HG03558 (cell line): Measurements from ENCODE around the gene SGK1.
"Not testable (repeated sequence)": the region's sequence is repeated elsewhere in the genome, so short reads cannot be mapped to it uniquely, and the experiment has no call there.

ENCODE experiments used
- ATAC-seq: cut with Tn5 transposase; IDR thresholded peaks from one replicate; pipeline ENCODE4 v1.9.1; 2021; ENCODE audit warnings: moderate number of reproducible peaks; ENCODE audit not compliant: unreplicated experiment; ENCODE audit errors: extremely low read depth

SGK1 gene

DNA sequence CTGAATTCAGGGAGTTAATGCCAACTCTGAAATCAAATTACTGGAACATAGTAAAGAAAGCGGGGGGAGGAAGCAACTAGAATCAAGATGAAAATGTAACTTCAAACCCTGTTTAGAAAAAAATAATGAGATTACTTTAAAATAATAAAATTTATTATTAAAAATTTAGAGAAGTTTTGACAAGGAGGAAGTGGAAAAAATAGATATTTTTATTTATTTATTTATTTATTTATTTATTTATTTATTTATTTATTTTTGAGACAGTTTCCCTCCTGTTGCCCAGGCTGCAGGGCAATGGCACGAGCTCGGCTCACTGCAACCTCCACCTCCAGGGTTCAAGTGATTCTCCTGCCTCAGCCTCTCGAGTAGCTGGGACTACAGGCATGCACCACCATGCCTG is 82.6 kb downstream of the SGK1 start:
- not testable (repeated sequence) for ATAC-seq

DNA sequence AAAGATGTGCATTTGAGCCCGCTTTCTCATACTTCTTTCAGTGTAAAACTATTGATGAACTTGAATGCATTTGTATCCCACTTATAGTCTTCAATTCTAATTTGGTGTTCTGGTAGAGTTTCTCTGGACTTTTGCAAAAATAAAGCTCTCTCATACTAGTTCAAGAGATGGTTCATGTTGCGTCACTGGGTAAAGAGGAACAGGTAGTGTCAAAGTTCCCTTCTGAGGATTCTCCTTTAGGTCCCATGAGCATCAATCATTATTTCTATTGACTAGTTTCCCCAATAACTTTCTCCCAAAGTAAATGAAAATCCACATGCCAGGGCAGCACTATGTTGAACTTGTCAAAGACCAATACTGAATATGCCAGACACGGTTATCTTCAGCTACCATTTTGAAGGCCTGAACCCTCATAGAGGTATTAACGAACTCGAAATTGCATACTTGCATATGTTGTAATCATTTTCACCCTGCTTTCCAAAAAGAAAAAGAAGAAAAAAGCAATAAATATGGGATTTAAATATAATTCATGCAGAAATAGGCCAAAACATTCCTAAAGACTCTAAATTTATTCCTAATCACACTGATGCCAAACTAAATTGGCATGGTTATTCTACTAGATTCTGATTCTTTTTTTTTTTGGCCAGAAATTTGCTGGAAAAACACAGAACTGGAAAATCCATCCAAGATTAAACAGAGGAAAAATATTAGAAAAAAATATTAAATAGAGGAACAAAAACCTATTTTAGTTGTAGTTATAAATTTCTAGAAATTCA is 84.5 kb downstream of the SGK1 start:
- ATAC-seq: no peak

DNA sequence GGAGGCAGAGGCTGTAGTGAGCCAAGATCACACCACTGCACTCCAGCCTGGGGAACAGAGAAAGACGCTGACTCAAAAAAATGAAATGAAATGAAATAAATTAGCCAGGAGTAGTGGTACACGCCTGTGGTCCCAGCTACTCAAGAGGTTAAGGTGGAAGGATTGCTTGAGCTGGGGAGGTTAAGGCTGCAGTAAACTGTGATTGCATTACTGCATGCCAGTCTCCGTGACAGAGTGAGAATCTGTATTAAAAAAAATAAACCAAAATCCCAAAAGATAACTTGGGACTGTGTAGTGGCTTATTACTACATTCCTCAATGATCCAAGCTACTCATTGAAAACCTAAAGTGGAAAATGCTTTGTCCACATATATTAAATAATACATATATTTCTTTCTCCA is 87.0 kb downstream of the SGK1 start:
- ATAC-seq: no peak

DNA sequence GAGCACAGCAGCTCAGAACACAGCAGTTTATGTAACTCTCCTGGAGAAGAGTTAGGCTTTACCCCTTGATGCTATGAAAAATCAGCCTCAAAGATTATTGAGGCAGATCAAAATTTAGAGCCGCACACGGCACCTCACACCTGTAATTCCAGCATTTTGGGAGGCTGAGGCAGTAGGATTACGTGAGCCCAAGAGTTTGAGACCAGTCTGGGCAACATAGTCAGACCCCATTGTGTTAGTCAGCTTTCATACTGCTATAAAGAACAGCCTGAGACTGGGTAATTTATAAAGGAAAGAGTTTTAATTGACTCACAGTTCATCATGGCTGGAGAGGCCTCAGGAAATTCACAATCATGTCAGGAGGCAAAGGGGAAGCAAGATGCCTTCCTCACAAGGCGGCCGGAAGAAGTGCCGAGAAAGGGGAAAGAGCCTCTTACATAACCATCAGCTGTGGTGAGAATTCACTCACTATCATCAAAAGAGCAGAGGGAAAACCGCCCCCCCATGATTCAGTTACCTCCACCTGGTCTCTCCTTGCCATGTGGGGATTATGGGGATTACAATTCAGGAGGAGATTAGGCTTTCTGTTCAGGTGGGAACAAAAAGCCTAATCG is 87.7 kb downstream of the SGK1 start:
- ATAC-seq: no peak

DNA sequence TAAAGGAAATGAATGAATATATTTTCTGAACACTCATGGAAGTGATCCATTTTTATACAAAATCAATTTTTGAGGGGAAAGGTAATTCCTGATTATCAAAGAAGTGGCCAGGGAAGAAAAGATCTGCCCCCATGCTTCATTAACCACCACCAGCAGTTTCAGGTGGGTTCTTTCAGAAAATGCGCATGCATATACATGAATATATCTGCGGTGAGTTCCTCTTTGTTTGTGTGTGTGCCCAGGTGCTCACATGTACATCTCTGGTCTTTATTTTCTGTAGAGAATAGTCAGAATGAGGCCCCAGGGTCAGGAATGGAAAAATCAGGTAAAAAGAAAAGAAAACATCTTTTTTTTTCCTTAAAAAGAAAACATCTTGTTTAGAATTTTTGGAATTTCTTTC is 88.4 kb downstream of the SGK1 start:
- ATAC-seq: no peak

DNA sequence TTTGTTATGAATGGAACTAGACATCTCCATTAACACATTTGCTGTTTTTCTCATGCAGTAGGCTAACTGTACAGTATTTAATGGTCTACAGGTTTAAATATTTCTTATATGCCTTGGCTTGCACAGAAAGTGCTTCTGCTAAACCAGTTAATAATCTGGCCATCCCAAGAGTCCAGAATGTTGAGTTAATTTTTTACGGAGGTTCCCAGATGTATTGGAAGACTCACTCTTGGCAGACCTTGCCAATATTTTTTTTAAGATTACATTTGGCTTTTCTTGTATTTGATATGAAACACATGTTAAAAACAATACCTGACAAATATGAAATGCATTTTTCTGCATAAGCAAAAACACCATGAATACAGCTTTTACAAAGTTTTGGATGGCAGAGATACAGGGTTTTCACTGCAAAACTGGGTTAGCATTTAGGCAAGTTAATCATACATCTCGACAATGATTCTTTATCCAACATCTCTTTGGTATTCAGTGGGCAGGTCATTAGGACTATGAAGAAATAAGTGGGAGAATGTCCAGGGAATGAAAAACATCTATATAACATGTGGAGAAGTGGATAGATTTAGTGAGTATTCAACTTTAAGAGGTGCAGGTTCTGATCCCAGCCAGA is 94.0 kb downstream of the SGK1 start:
- no peak for ATAC-seq

DNA sequence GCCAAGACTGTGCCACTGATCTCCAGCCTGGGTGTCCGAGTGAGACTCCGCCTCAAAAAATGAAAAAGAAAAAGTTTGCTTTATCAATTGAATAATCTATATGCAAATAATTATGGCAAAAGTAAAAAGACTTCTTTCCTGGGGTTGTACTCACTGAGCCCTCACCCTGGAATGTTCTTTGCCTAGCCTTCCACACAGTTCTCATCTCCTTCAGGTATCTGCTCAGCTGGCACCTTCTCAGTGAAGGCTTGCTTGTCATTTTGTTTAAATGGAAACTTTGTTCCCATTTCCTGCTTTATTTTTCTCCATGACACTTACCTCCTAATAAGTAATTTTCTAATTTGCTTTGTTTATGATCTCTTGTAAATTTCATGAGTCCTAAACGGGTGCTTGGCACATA is 96.7 kb downstream of the SGK1 start:
- no peak for ATAC-seq

DNA sequence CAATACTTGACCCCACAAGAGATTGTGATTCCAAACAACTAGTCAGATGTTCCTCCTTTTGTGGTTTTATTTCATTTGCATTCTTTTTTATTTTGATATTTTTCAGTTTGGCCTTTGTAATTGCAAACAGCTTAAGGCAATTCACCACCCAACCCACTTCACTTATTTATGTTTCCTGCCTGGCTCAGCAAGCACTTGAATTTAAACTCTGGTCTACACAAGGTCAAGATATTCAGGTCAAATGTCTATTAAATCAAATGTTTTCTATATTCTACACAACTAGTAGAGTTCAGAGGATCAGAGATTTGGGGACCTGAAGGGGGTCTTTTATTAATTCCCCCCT is 100.1 kb downstream of the SGK1 start:
- no peak for ATAC-seq

DNA sequence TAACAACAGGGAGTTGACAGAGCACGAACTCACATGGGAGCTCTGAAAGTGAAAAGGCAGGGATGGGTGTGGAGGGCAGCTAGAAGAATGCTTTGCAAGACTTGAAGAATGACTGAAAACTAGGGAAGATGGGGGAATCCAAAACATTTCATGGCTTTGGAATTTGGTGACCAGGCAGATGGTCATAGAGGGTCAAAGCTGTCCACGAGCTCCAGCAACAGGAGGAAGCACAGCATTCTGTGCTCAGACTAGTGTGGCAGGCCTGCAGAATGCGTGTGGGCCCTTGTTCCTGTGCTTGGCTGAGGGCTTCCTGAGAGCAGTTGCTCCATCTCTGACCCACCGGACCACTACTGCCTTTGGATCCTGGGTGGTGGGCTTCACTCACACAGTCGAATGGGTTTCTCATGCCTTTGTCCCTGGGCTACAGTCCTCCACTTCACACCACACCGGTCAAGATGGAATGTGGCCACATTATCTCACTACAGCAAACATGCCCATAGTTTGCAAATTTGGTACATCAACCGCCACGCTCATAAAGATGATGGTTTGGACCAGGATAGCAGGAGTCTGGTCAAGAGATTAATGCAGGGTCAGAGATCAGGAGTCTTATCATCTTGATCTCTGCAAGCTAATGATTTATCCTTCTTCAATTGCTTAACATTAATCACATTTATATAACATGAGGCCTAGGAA is 100.7 kb downstream of the SGK1 start:
- no peak for ATAC-seq

DNA sequence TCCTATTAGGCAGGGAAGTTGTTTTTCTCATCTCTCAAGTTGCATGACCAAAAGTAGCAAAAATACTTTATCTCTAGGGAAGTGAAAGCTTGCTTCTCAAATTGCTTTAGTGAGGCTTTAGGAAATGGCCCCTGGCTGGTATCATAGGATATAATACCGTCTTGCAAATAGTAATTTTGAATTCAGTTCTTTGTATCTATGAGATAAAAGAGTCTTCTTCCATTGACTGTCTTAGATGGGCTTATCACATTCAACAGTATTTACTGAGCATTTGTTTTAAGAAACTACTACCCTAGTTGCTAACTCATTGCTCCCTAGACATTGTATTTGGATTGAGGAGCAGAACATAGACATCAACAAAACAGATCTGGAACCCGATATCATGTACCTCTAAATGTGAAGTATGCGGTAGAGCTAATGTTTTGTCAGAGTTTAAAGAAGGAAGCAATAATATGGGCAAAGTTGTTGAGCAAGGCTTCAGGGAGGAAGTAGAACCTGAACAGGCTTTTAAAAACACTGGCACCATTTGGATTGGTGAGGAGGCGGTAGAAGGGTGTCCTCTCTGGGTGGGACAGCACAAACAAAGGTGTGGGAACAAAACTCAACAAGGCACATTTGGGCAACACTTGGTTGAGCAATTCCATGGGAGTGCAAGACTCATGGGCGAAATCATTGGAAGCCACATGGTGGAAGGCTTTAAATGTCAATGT is 101.5 kb downstream of the SGK1 start:
- no peak for ATAC-seq

DNA sequence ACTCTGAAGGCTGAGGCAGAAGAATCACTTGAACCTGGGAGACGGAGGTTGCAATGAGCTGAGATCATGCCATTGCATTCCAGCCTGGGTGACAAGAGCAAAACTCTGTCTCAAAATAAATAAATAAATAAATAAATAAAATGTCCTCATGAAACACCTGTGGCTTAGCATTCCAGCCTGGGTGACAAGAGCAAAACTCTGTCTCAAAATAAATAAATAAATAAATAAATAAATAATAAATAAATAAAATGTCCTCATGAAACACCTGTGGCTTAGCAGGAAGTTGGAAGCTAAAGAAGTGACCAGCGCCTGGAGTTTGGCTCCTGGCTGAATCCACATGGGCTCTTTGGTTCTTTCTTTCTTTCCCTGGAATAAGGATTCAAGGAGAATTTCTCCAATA is 104.5 kb downstream of the SGK1 start:
- not testable (repeated sequence) for ATAC-seq

DNA sequence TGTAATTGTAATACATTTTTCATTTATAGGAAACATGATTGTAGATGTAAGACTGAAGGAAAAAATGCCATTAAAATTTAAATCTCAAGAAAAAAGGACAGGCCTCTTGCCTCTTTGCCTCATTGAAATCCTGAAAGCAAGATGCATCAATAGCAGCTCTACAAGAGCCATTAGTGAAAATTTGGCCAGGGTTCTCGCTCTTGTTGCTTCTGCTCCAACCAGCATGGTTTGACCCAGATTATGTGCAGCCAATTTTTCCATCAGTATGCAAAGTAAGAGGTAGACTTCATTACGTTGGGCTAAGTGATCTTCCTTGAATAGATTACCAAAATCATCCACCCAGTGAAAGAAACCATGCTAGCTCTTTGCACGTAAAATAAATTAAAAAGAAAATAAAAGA is 106.6 kb downstream of the SGK1 start:
- no peak for ATAC-seq

DNA sequence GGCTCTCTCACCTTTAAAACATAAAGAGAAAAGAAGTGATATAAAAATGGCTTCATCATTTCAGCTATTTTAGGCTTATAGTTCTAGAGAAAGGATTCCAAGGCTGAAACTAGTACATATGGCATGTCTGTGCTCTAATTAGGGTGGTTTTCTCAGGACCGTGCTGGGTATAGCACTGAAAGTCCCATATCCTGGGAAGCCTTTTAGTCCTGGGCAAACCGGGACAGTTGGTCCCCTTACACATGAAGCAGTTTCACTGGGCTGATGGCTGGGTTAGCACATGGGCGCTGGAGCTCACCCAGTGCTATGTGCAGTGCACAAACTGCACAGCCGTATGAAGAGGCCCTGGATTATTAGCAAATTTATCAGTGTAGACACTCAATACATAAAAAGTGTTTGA is 110.5 kb downstream of the SGK1 start:
- ATAC-seq: no peak

DNA sequence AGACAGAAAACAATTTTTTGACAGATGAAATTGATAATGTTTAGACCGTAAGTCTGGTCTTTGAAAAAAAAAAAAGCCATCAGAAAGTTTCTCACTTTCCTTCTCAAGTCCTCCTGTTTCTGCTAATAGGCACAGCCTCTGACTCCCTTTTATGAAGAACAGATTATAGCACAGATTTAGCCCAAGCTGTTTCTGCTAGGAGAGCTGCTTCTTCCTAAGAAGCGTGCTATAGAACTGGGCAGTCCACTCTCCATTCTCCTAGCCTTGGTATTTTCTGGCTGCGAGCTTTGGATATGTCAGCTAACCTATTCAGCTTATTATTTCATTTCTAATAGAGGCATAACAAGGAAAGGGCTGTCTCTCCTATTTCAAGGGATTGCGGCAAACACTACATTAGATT is 112.5 kb downstream of the SGK1 start:
- ATAC-seq: no peak

DNA sequence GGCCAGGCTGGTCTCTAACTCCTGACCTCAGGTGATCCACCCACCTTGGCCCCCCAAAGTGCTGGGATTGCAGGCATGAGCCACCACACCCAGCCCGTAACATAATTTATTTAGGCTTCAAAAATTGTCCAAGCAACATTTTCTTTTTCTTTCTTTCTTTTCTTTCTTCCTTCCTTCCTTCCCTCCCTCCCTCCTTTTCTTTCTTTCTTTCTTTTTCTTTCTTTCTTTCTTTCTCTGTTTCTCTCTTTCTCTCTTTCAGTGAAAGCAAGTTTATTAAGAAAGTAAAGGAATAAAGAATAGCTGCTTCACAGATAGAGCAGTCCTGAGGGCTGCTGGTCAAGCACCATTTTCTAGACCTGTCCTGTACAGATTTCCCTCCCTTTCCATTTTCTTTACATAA is 113.2 kb downstream of the SGK1 start:
- ATAC-seq: not testable (repeated sequence)

DNA sequence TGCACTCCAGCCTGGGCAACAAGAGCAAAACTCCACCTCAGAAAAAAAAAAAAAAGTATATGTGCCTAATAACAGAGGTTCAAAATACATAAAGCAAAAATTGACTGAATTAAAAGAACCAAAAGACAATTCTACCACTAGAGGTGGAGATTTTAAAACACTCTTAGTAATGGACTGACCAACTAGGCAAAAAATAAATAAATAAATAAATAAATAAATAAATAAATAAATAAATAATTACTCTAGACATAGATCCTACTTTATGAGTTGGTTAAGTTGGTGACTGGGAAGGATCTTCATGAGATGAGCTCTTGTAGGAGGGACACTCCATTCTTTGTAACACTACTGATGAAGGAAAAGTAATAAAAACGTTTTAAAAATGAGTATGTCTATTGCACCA is 113.9 kb downstream of the SGK1 start:
- no peak for ATAC-seq

DNA sequence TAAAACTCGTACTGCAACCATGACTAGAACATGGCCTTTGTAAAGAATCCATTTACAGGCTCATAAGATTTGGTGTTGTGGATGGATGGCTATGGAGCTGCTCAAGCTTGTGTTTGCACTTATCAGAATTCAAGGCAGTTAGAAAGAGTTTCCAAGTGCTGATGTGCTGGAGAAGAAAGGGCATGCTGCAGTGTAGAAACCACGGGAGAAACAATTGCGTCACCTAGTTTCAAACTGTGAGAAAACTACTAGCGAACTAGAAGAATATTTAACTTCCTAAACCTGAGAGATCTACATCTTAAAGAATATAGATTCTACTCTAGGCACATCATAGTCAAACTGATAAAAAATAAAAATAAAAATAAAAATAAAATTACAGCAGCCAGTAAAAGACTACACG is 116.2 kb downstream of the SGK1 start:
- ATAC-seq: no peak

DNA sequence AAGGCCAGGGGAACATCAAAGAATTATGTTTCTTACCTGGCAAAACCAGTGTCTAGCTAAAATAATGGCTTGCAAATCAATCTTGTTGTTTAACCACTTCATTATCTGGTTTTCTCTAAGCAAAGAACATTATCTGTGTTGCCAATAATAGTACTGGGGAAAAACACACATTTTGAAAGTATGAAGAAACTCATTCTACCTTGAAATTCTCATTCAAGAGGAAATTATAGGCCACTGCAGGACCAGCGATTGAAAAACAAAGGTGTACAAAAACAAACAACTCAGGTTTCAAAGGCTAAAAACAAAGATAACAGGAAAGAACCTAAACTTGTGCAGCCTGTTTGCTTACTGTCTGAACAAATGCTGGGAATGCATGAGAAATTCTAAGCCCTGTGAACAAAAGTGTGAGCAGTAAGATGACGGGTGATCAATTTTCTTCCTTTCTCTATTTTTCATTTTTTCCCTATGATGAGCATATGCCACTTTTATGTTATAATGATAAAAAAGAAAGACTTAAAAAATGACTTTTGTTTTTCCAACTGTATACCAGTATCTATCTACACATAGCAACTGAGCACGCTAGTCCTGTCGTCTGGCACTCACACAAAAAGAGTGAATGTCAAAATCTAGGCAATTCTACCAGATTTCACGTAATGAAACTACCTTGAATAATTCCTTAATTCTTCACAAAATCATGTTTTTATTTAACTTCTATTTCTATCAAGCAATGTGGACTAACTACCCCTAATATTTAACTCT is 117.9 kb downstream of the SGK1 start:
- ATAC-seq: no peak

DNA sequence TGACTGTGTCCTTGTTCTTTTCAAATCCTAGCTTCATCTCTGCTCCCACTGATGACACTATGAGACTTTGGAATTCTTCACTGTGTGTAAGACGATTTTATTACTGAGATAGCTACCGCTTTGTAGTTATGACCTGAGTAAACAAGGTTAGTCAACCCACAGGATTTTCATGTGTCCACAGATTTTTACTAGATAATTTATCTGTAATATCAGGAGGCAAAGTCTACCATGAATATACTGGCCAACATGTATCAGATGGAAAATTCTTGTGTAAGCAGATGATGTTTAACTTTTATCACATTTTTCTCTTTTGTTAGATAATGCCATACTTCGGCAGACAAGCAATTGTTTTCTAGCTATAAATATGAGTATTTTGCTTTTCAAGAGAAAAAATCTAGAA is 119.8 kb downstream of the SGK1 start:
- no peak for ATAC-seq

DNA sequence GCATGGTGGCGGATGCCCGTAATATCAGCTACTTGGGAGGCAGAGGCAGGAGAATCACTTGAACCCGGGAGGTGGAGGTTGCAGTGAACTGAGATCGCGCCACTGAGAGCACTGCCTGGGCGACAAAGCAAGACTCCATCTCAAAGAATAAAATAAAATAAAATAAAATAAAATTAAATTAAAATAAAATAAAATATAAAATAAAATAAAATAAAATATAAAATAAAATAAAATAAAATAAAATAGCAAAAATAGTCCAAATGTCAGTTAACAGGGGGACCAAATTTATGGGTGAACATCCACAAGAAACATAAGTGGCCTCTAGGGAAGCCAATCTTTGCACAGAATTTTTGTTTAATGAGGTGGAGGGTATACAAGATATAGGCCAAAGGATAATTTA is 120.2 kb downstream of the SGK1 start:
- ATAC-seq: not testable (repeated sequence)
